HG02870 (cell line): ENCODE measurements around the gene ERGIC1.
"Not testable (repeated sequence)": the region's sequence is repeated elsewhere in the genome, so short reads cannot be mapped to it uniquely, and the experiment has no call there.

Experiments used
- ATAC-seq: cut with Tn5 transposase; IDR thresholded peaks from one replicate; pipeline ENCODE4 v1.9.1; 2021; ENCODE audit warnings: mild to moderate bottlenecking, moderate library complexity; ENCODE audit not compliant: unreplicated experiment

The ERGIC1 gene

DNA sequence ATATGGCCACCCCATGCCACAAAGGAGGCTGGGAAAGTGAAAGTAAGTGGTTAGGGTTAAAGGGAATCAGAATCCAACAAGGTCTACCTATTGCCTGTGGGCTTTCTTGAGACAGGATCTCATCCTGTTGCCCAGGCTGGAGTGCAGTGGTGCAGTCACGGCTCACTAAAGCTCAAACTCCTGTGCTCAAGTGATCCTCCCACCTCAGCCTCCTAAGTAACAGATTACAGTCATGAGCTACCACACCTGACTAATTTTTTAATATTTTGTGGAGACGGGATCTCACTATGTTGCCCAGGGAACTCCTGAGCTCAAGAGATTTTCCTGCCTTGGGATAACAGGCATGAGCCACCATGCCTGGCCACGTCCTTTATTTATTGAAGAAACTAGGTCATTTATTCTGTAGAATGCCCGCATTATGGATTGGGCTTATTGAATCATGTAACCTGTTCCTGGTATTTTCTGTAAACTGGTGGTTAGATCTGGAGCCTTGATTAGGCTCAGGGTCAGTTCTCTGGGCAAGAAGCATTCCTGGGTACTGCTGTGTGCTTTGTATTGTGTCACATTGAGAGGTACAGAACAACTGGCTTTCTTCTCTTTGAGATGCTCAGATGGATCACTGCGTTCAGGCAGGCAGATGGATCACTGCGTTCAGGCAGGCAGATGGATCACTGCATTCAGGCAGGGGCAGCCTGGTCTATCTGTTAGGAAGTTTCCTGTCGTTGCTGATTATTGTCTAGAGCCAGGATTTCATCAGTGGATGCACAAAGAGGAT, 41.6 kb downstream of the ERGIC1 start:
- ATAC-seq = no peak

DNA sequence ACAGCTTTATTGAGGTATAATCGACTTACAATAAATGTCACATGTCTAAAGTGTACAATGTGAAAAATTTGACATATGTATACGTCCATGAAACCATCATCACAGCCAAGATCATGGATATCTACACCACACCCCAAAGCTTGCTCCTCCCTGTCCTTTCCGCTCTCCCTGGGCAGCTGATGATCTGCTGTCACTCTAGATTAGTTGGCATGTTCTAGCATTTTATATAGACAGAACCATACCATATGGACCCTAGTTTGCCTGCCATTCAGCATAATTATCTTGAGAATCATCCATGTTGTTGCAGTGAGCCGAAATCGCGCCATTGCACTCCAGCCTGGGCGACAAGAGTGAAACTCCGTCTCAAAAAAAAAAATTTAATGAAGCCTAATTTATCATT, 42.5 kb downstream of the ERGIC1 start:
- ATAC-seq = no peak

DNA sequence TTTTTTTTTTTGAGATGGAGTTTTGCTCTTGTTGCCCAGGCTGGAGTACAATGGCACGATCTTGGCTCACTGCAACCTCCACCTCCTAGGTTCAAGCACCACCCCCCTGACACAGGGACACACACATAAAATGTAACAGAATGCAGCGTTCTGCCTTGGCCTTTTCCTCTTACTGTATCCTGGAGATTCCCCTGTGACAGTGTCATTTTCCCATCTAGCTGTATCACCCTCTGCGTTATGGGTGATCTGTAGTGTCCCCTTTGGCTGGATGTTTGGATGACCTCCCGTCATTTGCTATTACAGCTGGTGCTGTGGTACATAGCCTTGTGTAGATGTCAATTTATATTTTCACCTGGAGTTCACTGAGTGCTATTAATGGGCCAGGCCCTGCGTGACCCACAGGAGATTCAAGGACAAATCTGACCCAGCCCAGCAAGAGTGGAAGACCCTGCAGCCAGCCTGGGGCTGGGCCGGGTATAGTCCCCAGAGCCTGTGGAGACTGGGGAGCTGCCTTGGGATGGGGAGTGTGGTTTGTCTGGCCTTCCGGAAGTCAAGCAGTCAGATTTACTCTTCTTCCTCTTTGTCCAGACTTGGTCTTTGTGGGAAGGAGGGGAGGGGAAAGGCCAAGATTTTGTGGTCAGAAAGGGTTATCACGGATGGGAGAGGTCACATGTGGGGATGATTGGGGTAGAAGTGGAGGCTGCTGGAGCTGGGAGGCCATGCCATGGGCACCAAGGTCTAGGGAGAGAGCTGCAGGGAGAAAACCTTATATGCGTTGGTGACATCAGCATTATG, 43.6 kb downstream of the ERGIC1 start:
- no peak for ATAC-seq

DNA sequence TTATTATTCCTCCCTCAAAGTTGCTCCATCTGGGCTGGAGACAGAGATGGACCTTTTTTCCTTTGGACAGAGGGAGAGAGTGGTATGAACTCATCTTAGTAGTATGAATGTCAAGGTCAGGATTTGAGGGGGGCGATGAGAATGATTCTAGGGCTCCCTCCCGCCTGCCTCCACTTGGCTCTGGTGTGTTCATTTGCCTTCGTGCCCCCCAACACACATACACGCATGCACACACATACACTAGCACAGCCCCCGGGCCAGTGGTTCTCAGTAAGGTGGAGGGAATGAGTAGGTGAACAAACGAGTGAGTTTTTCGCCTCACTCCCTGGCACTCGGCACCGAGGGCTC, 44.5 kb downstream of the ERGIC1 start:
- ATAC-seq = no peak

GRCh38 chr5:172878933-172879752, 45.1 kb downstream of the ERGIC1 start:
- ATAC-seq = no peak

DNA sequence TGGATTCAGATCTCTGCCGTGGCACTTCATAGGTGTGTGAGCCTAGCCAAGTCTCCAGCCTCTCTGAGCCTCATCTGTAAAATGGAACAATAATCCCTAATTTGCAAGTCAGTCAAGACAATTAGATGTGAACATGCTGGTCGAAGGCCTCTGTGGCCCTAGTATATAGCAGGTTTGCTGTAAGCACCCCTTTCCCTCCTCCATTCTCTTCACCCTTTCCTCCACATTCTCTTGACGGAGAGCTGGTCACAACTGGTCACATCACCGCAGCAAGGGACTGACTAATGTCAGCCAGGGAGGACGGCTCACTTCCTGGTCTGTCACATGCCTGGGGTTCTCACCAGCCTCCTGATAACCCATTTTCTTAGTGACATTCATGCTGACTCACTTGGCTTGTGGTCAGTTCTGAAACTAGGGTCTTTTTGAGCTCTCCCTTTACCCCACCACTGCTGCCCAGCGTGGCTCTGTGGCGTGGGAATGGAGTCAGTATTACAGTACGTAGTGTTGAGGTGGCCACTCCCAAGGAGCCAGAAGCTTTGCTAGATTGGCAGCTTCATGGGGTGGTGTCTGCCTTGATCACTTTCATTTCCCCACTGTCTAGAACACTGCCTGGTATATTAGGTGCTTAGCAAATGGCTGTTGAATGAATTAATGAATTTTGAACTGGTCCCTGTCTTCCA, 47.8 kb downstream of the ERGIC1 start:
- ATAC-seq = peak; percentile 90

DNA sequence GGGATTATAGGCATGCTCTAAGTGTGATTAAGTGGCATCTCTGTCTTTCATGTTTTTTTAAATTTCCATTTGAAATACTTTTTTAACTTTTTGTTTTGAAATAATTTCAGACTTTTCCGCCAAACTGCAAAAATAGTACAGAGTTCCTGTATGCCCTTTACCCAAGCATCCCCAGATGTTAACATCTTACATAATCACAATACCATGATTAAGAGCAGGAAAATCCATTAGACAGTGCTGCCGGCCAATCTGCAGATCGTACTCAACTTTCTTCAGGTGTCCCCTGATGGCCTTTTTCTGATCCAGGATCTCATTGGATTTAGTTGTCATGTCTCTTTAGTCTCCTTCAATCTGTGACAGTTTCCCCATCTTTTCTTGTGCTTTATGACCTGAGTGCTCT, 49.0 kb downstream of the ERGIC1 start:
- ATAC-seq = no peak

- ATAC-seq = no peak
Measured at GRCh38 chr5:172885597-172886340, 51.7 kb downstream of the ERGIC1 start.

- ATAC-seq = no peak
Measured at GRCh38 chr5:172886476-172886875, 52.4 kb downstream of the ERGIC1 start.

- ATAC-seq = no peak
Measured at GRCh38 chr5:172886974-172887501, 53.0 kb downstream of the ERGIC1 start.

- ATAC-seq = no peak
Measured at GRCh38 chr5:172887692-172888091, 53.6 kb downstream of the ERGIC1 start.

GRCh38 chr5:172890659-172891058, 56.6 kb downstream of the ERGIC1 start:
- ATAC-seq = no peak

DNA sequence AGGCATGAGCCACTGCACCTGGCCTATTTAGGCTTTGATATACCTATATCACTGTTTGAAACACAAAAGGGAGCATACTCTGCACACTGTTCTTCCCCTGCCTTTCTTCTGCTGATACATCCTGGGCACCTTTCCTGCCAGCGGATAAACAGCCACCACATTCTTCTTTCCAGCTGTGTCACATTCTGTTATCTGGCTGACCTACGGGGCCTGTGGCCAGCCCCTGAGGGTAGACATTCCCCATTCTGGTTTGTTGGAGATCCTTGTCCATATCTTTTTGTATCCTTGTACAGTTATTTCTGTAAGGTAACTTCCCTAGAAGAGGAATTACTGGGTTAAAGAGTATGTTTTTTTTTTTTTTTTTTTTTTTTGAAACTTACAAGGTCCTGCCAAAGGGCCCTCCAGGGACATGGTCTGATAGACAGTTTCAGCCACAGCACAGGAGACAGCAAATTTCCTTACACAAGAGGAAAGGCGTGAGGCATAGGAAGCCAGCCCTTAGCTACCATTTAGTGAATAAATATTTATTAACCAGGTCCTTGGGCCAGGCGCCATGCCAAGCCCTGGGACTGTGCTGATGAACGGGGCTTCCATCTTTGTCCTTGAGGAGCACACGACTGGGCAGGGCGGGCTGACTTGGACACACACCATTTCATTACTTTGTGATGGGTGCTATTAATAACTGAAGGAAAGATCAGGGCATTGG, 57.8 kb downstream of the ERGIC1 start:
- no peak for ATAC-seq

- no peak for ATAC-seq
Measured at GRCh38 chr5:172892713-172893112, 58.7 kb downstream of the ERGIC1 start.

- ATAC-seq = no peak
Measured at GRCh38 chr5:172894767-172895388, 60.8 kb downstream of the ERGIC1 start.

DNA sequence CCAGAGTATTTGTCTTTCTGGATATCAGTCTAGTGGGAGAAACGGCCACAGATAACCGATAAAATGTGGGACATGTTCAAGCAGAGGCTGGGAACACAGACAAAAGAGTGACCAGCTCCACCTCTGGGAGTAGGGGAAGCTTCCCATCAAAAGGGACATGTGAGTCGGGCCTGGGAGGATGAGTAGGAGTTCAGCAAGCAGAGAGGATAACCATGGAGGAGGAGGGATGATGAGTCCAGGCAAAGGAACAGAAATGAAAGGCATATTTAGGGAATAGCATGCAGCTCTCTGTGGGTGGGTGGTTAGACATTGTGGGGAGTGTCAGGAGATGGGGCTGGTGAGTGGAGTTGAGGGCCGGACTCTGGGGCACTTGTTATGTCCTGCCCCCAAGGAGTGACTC, 61.5 kb downstream of the ERGIC1 start:
- ATAC-seq = no peak

DNA sequence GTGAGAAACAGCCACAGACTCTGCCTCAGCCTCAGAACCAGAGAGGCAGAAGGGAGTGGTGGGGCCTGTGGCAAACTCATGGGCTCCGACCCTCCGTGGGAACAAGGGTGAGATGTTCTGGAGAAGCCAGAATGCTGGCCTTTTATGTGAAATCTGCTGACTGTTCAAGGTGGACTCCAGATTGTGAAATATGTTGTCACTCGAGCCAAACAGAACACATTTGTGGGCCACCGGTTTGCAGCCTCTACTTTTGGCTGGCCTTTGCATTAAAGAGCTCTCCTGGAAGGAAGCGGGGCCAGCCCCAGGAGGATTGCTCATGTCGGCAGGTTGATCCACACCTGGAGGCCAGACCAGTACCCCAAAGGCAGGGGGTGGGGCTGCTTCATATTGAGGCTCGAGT, 62.4 kb downstream of the ERGIC1 start:
- ATAC-seq = no peak

DNA sequence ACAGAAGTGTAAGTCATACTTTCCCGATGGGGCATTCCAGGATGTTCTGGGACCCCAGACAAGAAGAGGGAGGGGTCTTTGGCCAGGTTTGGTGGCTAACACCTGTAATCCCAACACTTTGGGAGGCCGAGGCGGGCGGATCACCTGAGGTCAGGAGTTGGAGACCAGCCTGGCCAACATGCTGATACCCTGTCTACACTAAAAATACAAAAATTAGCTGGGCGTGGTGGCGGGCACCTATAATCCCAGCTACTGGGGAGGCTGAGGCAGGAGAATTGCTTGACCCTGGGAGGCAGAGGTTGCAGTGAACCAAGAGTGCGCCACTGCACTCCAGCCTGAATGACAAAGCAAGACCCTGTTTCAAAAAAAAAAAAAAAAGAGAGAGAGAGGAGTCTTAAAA, 63.0 kb downstream of the ERGIC1 start:
- ATAC-seq = not testable (repeated sequence)
